Skeletal muscle satellite cell (primary cell): Measurements from ENCODE around the gene PATJ.
"Not testable (repeated sequence)": the region's sequence is repeated elsewhere in the genome, so short reads cannot be mapped to it uniquely, and the experiment has no call there.

ENCODE experiments used
- H3K27me3 ChIP-seq: 2 replicates; pipeline ENCODE4 v1.7.0; 2013; ENCODE audit warnings: low read length; ENCODE audit not compliant: control insufficient read depth, insufficient read depth
- H3K36me3 ChIP-seq: 2 replicates; pipeline ENCODE4 v1.7.0; 2013; ENCODE audit warnings: mild to moderate bottlenecking, control low read depth, low read length; ENCODE audit not compliant: insufficient read depth
- H3K4me1 ChIP-seq: 2 replicates; pipeline ENCODE4 v1.7.0; 2013; ENCODE audit warnings: low read length; ENCODE audit not compliant: control insufficient read depth, insufficient read depth
- H3K4me2 ChIP-seq: 2 replicates; pipeline ENCODE4 v1.7.0; 2013; ENCODE audit warnings: mild to moderate bottlenecking, low read length
- H3K4me3 ChIP-seq: 2 replicates; pipeline ENCODE4 v1.7.0; 2013; ENCODE audit warnings: low read length
- H3K9ac ChIP-seq: 2 replicates; pipeline ENCODE4 v1.7.0; 2013; ENCODE audit warnings: mild to moderate bottlenecking, low read depth, low read length, moderate library complexity
- H3K9me3 ChIP-seq: replicated peaks from 2 replicates; pipeline ENCODE4 v1.7.0; 2013; ENCODE audit warnings: mild to moderate bottlenecking, control low read depth, low read length

The PATJ gene

GRCh38 chr1:62175568-62176179 is 433.4 kb downstream of the PATJ start:
- no peak overlapping the region for H3K4me2 ChIP-seq

GRCh38 chr1:62176597-62177312 is 434.5 kb downstream of the PATJ start:
- no peak overlapping the region for H3K9ac ChIP-seq
- H3K36me3 ChIP-seq = no peaks in the 10 kb centered on the region
- H3K9me3 ChIP-seq = no peaks in the 10 kb centered on the region
- H3K27me3 ChIP-seq = peaks cover 10% of the 10 kb centered on the region
- H3K4me3 ChIP-seq = no peak overlapping the region
- no peak overlapping the region for H3K4me2 ChIP-seq
- no peaks in the 10 kb centered on the region for H3K4me1 ChIP-seq

More at GRCh38 chr1:62175568-62176179, 433.4 kb downstream of the PATJ start:
- Histone ChIP-seq H3K27me3 (peaks cover 8% of the 10 kb centered on the region), H3K36me3 (no peaks in the 10 kb centered on the region), H3K4me3 (no peak overlapping the region), H3K9me3 (no peaks in the 10 kb centered on the region), H3K4me1 (no peaks in the 10 kb centered on the region), H3K9ac (no peak overlapping the region)

- Histone ChIP-seq H3K9me3 (no peaks in the 10 kb centered on the region), H3K4me3 (no peak overlapping the region), H3K27me3 (peaks cover 8% of the 10 kb centered on the region), H3K4me1 (no peaks in the 10 kb centered on the region), H3K36me3 (no peaks in the 10 kb centered on the region), H3K9ac (no peak overlapping the region), H3K4me2 (no peak overlapping the region)
Observed at GRCh38 chr1:62177621-62178020, 435.3 kb downstream of the PATJ start.

- Histone ChIP-seq H3K9me3 (no peaks in the 10 kb centered on the region), H3K4me1 (no peaks in the 10 kb centered on the region), H3K9ac (no peak overlapping the region), H3K36me3 (no peaks in the 10 kb centered on the region), H3K4me2 (no peak overlapping the region), H3K27me3 (peaks cover 10% of the 10 kb centered on the region), H3K4me3 (no peak overlapping the region)
Observed at GRCh38 chr1:62178372-62178771, 436.1 kb downstream of the PATJ start.

GRCh38 chr1:62180054-62180453 is 437.8 kb downstream of the PATJ start:
- not testable (repeated sequence) for H3K9ac ChIP-seq, H3K36me3 ChIP-seq, H3K27me3 ChIP-seq, H3K4me3 ChIP-seq, H3K4me1 ChIP-seq, H3K4me2 ChIP-seq, H3K9me3 ChIP-seq

GRCh38 chr1:62180639-62181038 is 438.4 kb downstream of the PATJ start:
- no peak overlapping the region for H3K4me3 ChIP-seq
- H3K36me3 ChIP-seq = no peaks in the 10 kb centered on the region
- H3K27me3 ChIP-seq = peaks cover 10% of the 10 kb centered on the region
- no peak overlapping the region for H3K9ac ChIP-seq
- H3K4me2 ChIP-seq = no peak overlapping the region
- H3K4me1 ChIP-seq = no peaks in the 10 kb centered on the region
- no peaks in the 10 kb centered on the region for H3K9me3 ChIP-seq

- Histone ChIP-seq H3K4me2 (no peak overlapping the region), H3K36me3 (no peaks in the 10 kb centered on the region), H3K27me3 (peaks cover 10% of the 10 kb centered on the region), H3K4me1 (no peaks in the 10 kb centered on the region), H3K4me3 (no peak overlapping the region), H3K9me3 (no peaks in the 10 kb centered on the region), H3K9ac (no peak overlapping the region)
Observed at GRCh38 chr1:62181532-62181931, 439.3 kb downstream of the PATJ start.

- H3K27me3 ChIP-seq, H3K9ac ChIP-seq, H3K4me2 ChIP-seq, H3K4me1 ChIP-seq, H3K36me3 ChIP-seq, H3K9me3 ChIP-seq, H3K4me3 ChIP-seq: not testable (repeated sequence)
Observed at GRCh38 chr1:62182157-62182556, 439.9 kb downstream of the PATJ start.

- not testable (repeated sequence) for H3K27me3 ChIP-seq, H3K4me3 ChIP-seq, H3K9me3 ChIP-seq, H3K9ac ChIP-seq, H3K36me3 ChIP-seq, H3K4me2 ChIP-seq, H3K4me1 ChIP-seq
Observed at GRCh38 chr1:62183164-62184020, 441.1 kb downstream of the PATJ start.

GRCh38 chr1:62184336-62184735 is 442.1 kb downstream of the PATJ start:
- H3K36me3 ChIP-seq = no peaks in the 10 kb centered on the region
- H3K9ac ChIP-seq = no peak overlapping the region
- H3K4me3 ChIP-seq = no peak overlapping the region
- H3K27me3 ChIP-seq = peaks cover 10% of the 10 kb centered on the region
- no peaks in the 10 kb centered on the region for H3K4me1 ChIP-seq
- H3K9me3 ChIP-seq = no peaks in the 10 kb centered on the region
- no peak overlapping the region for H3K4me2 ChIP-seq

GRCh38 chr1:62185233-62185632 is 443.0 kb downstream of the PATJ start:
- H3K9ac ChIP-seq, H3K27me3 ChIP-seq, H3K4me1 ChIP-seq, H3K4me3 ChIP-seq, H3K4me2 ChIP-seq, H3K36me3 ChIP-seq, H3K9me3 ChIP-seq: not testable (repeated sequence)
